GM12891 (cell line): Measurements from ENCODE around the gene ZNF324.

Source experiments
- PAX5 ChIP-seq: IDR thresholded peaks from 2 replicates; pipeline ENCODE4 v1.6.1; 2011; ENCODE audit warnings: low read length, moderate library complexity, mild to moderate bottlenecking; ENCODE audit not compliant: insufficient read depth, severe bottlenecking
- POLR2A ChIP-seq: IDR thresholded peaks from 2 replicates; pipeline ENCODE4 v1.6.1; 2011; ENCODE audit warnings: low read depth, low read length, control low read depth
- POLR2AphosphoS5 ChIP-seq: IDR thresholded peaks from 2 replicates; pipeline ENCODE4 v1.6.1; 2011; ENCODE audit warnings: low read depth, low read length, control low read depth
- POU2F2 ChIP-seq: IDR thresholded peaks from 2 replicates; pipeline ENCODE4 v1.6.1; 2011; ENCODE audit warnings: low read depth, mild to moderate bottlenecking, control low read depth, low read length, moderate library complexity
- SPI1 ChIP-seq: IDR thresholded peaks from 2 replicates; pipeline ENCODE4 v1.6.1; 2011; ENCODE audit warnings: low read depth, low read length, control low read depth
- TAF1 ChIP-seq: IDR thresholded peaks from 2 replicates; pipeline ENCODE4 v1.6.1; 2011; ENCODE audit warnings: low read depth, low read length, control low read depth

- TF ChIP-seq SPI1 (no peak), POLR2A (no peak), POU2F2 (no peak), POLR2AphosphoS5 (no peak), TAF1 (no peak), PAX5 (no peak)
Observed at GRCh38 chr19:58509731-58510083, 42.8 kb downstream of the ZNF324 start.
